Mesothelial cell of epicardium (in vitro differentiated cells): ENCODE measurements around the gene PPP1R1B. TPM values are rescaled to one million over a fixed set of nuclear protein-coding genes. Genes with fewer than 3 reads are reported as not detected.

Experiments
- DNase-seq, 2 experiments: peaks; one replicate each; pipeline ENCODE4 v3.0.0; 2021; ENCODE audit warnings: low spot score in 2 of 2; ENCODE audit not compliant: unreplicated experiment in 2 of 2
- H3K27ac Mint-ChIP-seq: 2 replicates; pipeline ENCODE4 v1.8.0; 2021; ENCODE audit warnings: mixed read lengths
- H3K27me3 Mint-ChIP-seq: 2 replicates; pipeline ENCODE4 v1.8.0; 2021; ENCODE audit warnings: low read depth, mixed read lengths
- H3K36me3 Mint-ChIP-seq: 2 replicates; pipeline ENCODE4 v1.8.0; 2021; ENCODE audit warnings: mixed read lengths
- H3K4me1 Mint-ChIP-seq: 2 replicates; pipeline ENCODE4 v1.8.0; 2021; ENCODE audit warnings: mixed read lengths
- H3K4me3 Mint-ChIP-seq: 2 replicates; pipeline ENCODE4 v1.8.0; 2021; ENCODE audit warnings: mild to moderate bottlenecking, moderate library complexity, mixed read lengths
- H3K9me3 Mint-ChIP-seq: 2 replicates; pipeline ENCODE4 v1.8.0; 2021; ENCODE audit warnings: mixed read lengths
- CTCF ChIP-seq: fragments of 200-600 bp; sonication (generic); IDR thresholded peaks from one replicate; pipeline ENCODE4 v1.5.0; 2021; ENCODE audit warnings: antibody characterized with exemption; ENCODE audit not compliant: unreplicated experiment
- total RNA-seq: library from RNA; stranded (reverse); gene quantifications from 3 replicates; pipeline ENCODE4 v1.2.1, GENCODE V29; 2021

The PPP1R1B gene
- total RNA-seq, 1 donor from 2014 or later = 0.58 TPM

- Mint-ChIP-seq H3K27ac (no peak overlapping the region), H3K27me3 (peaks cover 96% of the 10 kb centered on the region), H3K36me3 (no peaks in the 10 kb centered on the region), H3K4me3 (no peak overlapping the region), H3K9me3 (no peaks in the 10 kb centered on the region), H3K4me1 (peaks cover 4% of the 10 kb centered on the region)
- DNase-seq = no peak
- no peak for TF ChIP-seq CTCF
Observed at GRCh38 chr17:39612291-39612894, 14.4 kb upstream of the PPP1R1B start.

- Mint-ChIP-seq H3K27me3 (peaks cover 93% of the 10 kb centered on the region), H3K36me3 (no peaks in the 10 kb centered on the region), H3K4me3 (no peak overlapping the region), H3K4me1 (peaks cover 4% of the 10 kb centered on the region), H3K27ac (no peak overlapping the region), H3K9me3 (no peaks in the 10 kb centered on the region)
- TF ChIP-seq CTCF = no peak
- DNase-seq = no peak
Observed at GRCh38 chr17:39612935-39613464, 13.8 kb upstream of the PPP1R1B start.

GRCh38 chr17:39614545-39615157, 12.1 kb upstream of the PPP1R1B start:
- H3K9me3 Mint-ChIP-seq = no peaks in the 10 kb centered on the region
- H3K27me3 Mint-ChIP-seq = peaks cover 92% of the 10 kb centered on the region
- H3K4me1 Mint-ChIP-seq = no peaks in the 10 kb centered on the region
- DNase-seq = no peak
- no peak overlapping the region for H3K4me3 Mint-ChIP-seq
- H3K36me3 Mint-ChIP-seq = no peaks in the 10 kb centered on the region
- TF ChIP-seq CTCF = no peak
- H3K27ac Mint-ChIP-seq = no peak overlapping the region

- H3K36me3 Mint-ChIP-seq = no peaks in the 10 kb centered on the region
- H3K9me3 Mint-ChIP-seq = no peaks in the 10 kb centered on the region
- no peak for TF ChIP-seq CTCF
- no peak overlapping the region for H3K4me3 Mint-ChIP-seq
- H3K4me1 Mint-ChIP-seq = no peaks in the 10 kb centered on the region
- peaks cover 91% of the 10 kb centered on the region for H3K27me3 Mint-ChIP-seq
- DNase-seq = no peak
- no peak overlapping the region for H3K27ac Mint-ChIP-seq
Observed at GRCh38 chr17:39615434-39615833, 11.3 kb upstream of the PPP1R1B start.

GRCh38 chr17:39617100-39617445, 9.7 kb upstream of the PPP1R1B start:
- Mint-ChIP-seq H3K9me3 (no peaks in the 10 kb centered on the region), H3K27me3 (peaks cover 91% of the 10 kb centered on the region), H3K4me1 (peaks cover 1% of the 10 kb centered on the region), H3K36me3 (no peaks in the 10 kb centered on the region), H3K4me3 (peak overlapping the region; percentile 40), H3K27ac (no peak overlapping the region)
- no peak for DNase-seq
- TF ChIP-seq CTCF = no peak
